Endodermal cell (in vitro differentiated cells): ENCODE measurements around the gene TMEM141. TPM values are rescaled to one million over a fixed set of nuclear protein-coding genes. Genes with fewer than 3 reads are reported as not detected.

Experiments used
- DNase-seq: peaks from one replicate; pipeline ENCODE4 v3.0.0-alpha.2; 2017
- H3K27ac ChIP-seq: 2 replicates; pipeline ENCODE4 v1.5.1; 2013; ENCODE audit warnings: mild to moderate bottlenecking, low read depth, low read length, moderate library complexity
- H3K27me3 ChIP-seq: 2 replicates; pipeline ENCODE4 v1.6.1; 2013; ENCODE audit warnings: mild to moderate bottlenecking, low read length, moderate library complexity; ENCODE audit not compliant: insufficient read depth, control insufficient read depth, poor library complexity, severe bottlenecking
- H3K36me3 ChIP-seq: 2 replicates; pipeline ENCODE4 v1.7.0; 2013; ENCODE audit warnings: mild to moderate bottlenecking, low read length, moderate library complexity; ENCODE audit not compliant: control insufficient read depth, insufficient read depth
- H3K4me1 ChIP-seq: one replicate; pipeline ENCODE4 v1.7.0; 2013; ENCODE audit warnings: low read length; ENCODE audit not compliant: control insufficient read depth, insufficient read depth
- H3K4me3 ChIP-seq: 2 replicates; pipeline ENCODE4 v1.5.1; 2013; ENCODE audit warnings: mild to moderate bottlenecking, low read length, moderate library complexity
- H3K9ac ChIP-seq: 2 replicates; pipeline ENCODE4 v1.6.1; 2013; ENCODE audit warnings: mild to moderate bottlenecking, low read length, moderate library complexity; ENCODE audit not compliant: poor library complexity, severe bottlenecking; ENCODE audit errors: extremely low read depth
- H3K9me3 ChIP-seq: 2 replicates; pipeline ENCODE4 v1.6.1; 2013; ENCODE audit warnings: mild to moderate bottlenecking, low read length, moderate library complexity; ENCODE audit not compliant: control insufficient read depth
- H3K27ac Mint-ChIP-seq: 2 replicates; pipeline ENCODE4 v1.8.0; 2020; ENCODE audit warnings: mixed read lengths
- H3K27me3 Mint-ChIP-seq: 2 replicates; pipeline ENCODE4 v1.8.0; 2021; ENCODE audit warnings: mild to moderate bottlenecking, mixed read lengths; ENCODE audit not compliant: insufficient read depth
- H3K36me3 Mint-ChIP-seq: 2 replicates; pipeline ENCODE4 v1.8.0; 2020; ENCODE audit warnings: low read depth, mixed read lengths
- H3K4me1 Mint-ChIP-seq: 2 replicates; pipeline ENCODE4 v1.8.0; 2020; ENCODE audit warnings: mixed read lengths
- H3K4me3 Mint-ChIP-seq: 2 replicates; pipeline ENCODE4 v1.8.0; 2020; ENCODE audit warnings: mild to moderate bottlenecking, moderate library complexity, mixed read lengths
- H3K9me3 Mint-ChIP-seq: 2 replicates; pipeline ENCODE4 v1.8.0; 2020; ENCODE audit warnings: mild to moderate bottlenecking, mixed read lengths
- WGBS, 2 experiments: methylation state at CpG; one replicate each; pipeline versions ENCODE4 v1.1.5 to v1.1.7; 2013; ENCODE audit warnings: missing lambda C conversion rate in 2 of 2, mixed read lengths in 1 of 2; ENCODE audit not compliant: insufficient coverage in 1 of 2, insufficient read length in 1 of 2; 5-methylcytosine and 5-hydroxymethylcytosine counted together
- long read RNA-seq, 4 experiments: library from polyadenylated mRNA in 2 of 4; library from RNA in 1 of 4; library from capped mRNA in 1 of 4; stranded (forward) in 3 of 4; unstranded in 1 of 4; transcript quantifications; one replicate each; pipeline ENCODE4 v2.0.0, GENCODE V29; 2020 to 2021; ENCODE audit warnings: inconsistent platforms in 1 of 4
- polyA plus RNA-seq, 2 experiments: library from polyadenylated mRNA; stranded (reverse); fragments of 50-300 nt; gene quantifications; one replicate each; pipeline ENCODE4 v1.2.3, GENCODE V29; 2013
- total RNA-seq, 2 donors: library from RNA; stranded (reverse); fragmentation: NEBNext Ultra II Directional in 1 of 2; extraction: Animal tissue kit (Norgen Biotek cat#: 25700) in 1 of 2; gene quantifications; 2 replicates in 1 of 2; 3 replicates in 1 of 2; pipeline ENCODE4 v1.2.1, GENCODE V29; 2021
- TF ChIP-seq, protein P1 (sequence below): fragments of 200-600 bp; sonication (generic); conservative IDR thresholded peaks from 2 replicates; pipeline ENCODE4 v1.5.0; 2021; ENCODE audit warnings: antibody characterized with exemption, mild to moderate bottlenecking

TMEM141 gene
- 100 to 1,000 TPM; 215 to 339 TPM for total RNA-seq
- polyA plus RNA-seq (2013, experiment 1 of 2), result 60.9 TPM
- 57.1 TPM for polyA plus RNA-seq (2013, experiment 2 of 2)
- long read RNA-seq, experiment 1, transcript TMEM141-201 (5 exons, 768 nt), result major isoform, 79 of 137 reads
- long read RNA-seq, experiment 1, transcript TMEM141-202 (5 exons, 839 nt), result minor isoform, 14 of 137 reads
- long read RNA-seq, experiment 1, transcript TMEM141-204 (4 exons, 683 nt), result minor isoform, 5 of 137 reads
- long read RNA-seq, experiment 1, partial matches to known transcripts, result 31 of 137 reads
- long read RNA-seq, experiment 1, other reads (novel, unspliced or antisense), result 8 of 137 reads
- long read RNA-seq, experiment 2, transcript TMEM141-204 (4 exons, 683 nt), result minor isoform, 9 of 93 reads
- long read RNA-seq, experiment 2, transcript TMEM141-202 (5 exons, 839 nt), result minor isoform, 14 of 93 reads
- long read RNA-seq, experiment 2, transcript TMEM141-201 (5 exons, 768 nt), result major isoform, 58 of 93 reads
- long read RNA-seq, experiment 2, partial matches to known transcripts, result 11 of 93 reads
- long read RNA-seq, experiment 2, other reads (novel, unspliced or antisense), result 1 of 93 reads
- long read RNA-seq, experiment 3, transcript TMEM141-202 (5 exons, 839 nt), result minor isoform, 9 of 37 reads
- long read RNA-seq, experiment 3, transcript TMEM141-201 (5 exons, 768 nt), result major isoform, 20 of 37 reads
- long read RNA-seq, experiment 3, partial matches to known transcripts, result 2 of 37 reads
- long read RNA-seq, experiment 3, other reads (novel, unspliced or antisense), result 3 of 37 reads
- long read RNA-seq, experiment 4, transcript TMEM141-201 (5 exons, 768 nt), result minor isoform, 118 of 280 reads
- long read RNA-seq, experiment 4, transcript TMEM141-203 (4 exons, 491 nt), result minor isoform, 9 of 280 reads
- long read RNA-seq, experiment 4, transcript TMEM141-202 (5 exons, 839 nt), result major isoform, 138 of 280 reads
- long read RNA-seq, experiment 4, partial matches to known transcripts, result 7 of 280 reads
- long read RNA-seq, experiment 4, other reads (novel, unspliced or antisense), result 8 of 280 reads

DNA sequence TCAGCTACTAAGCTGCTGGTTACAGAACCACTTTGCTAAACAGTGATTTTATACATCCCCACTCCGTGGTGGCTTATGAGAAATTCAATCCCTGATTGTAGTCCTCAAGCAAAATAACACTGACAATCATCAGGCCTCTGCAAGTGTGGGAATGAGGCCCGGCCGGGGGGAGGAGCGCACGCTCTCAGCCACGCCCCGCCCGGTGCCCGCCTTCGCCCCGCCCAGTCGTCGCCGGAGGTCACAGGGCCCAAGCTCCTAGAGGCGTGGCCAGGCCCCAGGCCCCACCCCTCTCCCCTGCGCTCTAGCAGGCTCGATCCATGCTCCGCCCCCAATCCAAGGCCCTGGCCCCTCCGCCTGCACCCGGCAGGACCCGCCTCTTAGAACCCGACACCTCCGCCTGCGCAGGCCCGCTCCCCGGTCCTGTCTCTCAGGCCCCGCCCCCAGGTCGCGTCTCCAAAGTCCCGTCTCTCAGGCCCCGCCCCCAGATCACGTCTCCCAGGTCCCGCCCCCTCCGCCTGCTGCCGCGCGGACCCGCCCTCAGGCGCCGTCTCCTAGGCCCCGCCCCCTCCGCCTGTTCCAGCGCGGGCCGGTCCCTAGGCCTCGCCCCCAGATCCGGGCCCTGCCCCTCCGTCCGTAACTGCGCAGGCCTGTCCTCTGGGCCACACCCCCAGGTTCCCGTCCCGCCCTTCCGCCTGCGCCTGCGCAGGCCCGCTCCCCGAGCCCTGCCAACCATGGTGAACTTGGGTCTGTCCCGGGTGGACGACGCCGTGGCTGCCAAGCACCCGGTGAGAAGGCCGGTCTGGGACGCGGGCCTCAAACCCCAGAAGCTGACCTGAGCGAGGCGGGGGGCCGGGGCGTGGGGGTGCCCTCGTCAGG, at the start of gene TMEM141:
TSS of gene TMEM141 (plus strand) at position 705 of the 876 bp plus-strand sequence. CDS start at position 732, 27 bp downstream.
- TF ChIP-seq, protein P1, sequence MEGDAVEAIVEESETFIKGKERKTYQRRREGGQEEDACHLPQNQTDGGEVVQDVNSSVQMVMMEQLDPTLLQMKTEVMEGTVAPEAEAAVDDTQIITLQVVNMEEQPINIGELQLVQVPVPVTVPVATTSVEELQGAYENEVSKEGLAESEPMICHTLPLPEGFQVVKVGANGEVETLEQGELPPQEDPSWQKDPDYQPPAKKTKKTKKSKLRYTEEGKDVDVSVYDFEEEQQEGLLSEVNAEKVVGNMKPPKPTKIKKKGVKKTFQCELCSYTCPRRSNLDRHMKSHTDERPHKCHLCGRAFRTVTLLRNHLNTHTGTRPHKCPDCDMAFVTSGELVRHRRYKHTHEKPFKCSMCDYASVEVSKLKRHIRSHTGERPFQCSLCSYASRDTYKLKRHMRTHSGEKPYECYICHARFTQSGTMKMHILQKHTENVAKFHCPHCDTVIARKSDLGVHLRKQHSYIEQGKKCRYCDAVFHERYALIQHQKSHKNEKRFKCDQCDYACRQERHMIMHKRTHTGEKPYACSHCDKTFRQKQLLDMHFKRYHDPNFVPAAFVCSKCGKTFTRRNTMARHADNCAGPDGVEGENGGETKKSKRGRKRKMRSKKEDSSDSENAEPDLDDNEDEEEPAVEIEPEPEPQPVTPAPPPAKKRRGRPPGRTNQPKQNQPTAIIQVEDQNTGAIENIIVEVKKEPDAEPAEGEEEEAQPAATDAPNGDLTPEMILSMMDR, result no peak
- peak; percentile 100 for DNase-seq
- no peaks in the 10 kb centered on the region for H3K27me3 Mint-ChIP-seq
- H3K36me3 ChIP-seq, result peaks cover 23% of the 10 kb centered on the region
- peaks cover 17% of the 10 kb centered on the region for H3K36me3 Mint-ChIP-seq
- H3K9me3 Mint-ChIP-seq, result no peaks in the 10 kb centered on the region
- WGBS, 2 experiments, result 0 to 1% methylated on average over 21 to 70 of the region's 70 CpGs
- peaks cover 43% of the 10 kb centered on the region for H3K4me1 Mint-ChIP-seq
- peak within 1 kb of the TSS; percentile 87 for H3K4me3 ChIP-seq
- H3K4me3 Mint-ChIP-seq, result peak within 1 kb of the TSS; percentile 88
- H3K9me3 ChIP-seq, result no peaks in the 10 kb centered on the region
- H3K27ac Mint-ChIP-seq, result peak within 1 kb of the TSS; percentile 98
- H3K4me1 ChIP-seq, result peaks cover 23% of the 10 kb centered on the region
- peak within 1 kb of the TSS; percentile 91 for H3K9ac ChIP-seq
- H3K27me3 ChIP-seq, result no peaks in the 10 kb centered on the region
- H3K27ac ChIP-seq, result peak within 1 kb of the TSS; percentile 84

DNA sequence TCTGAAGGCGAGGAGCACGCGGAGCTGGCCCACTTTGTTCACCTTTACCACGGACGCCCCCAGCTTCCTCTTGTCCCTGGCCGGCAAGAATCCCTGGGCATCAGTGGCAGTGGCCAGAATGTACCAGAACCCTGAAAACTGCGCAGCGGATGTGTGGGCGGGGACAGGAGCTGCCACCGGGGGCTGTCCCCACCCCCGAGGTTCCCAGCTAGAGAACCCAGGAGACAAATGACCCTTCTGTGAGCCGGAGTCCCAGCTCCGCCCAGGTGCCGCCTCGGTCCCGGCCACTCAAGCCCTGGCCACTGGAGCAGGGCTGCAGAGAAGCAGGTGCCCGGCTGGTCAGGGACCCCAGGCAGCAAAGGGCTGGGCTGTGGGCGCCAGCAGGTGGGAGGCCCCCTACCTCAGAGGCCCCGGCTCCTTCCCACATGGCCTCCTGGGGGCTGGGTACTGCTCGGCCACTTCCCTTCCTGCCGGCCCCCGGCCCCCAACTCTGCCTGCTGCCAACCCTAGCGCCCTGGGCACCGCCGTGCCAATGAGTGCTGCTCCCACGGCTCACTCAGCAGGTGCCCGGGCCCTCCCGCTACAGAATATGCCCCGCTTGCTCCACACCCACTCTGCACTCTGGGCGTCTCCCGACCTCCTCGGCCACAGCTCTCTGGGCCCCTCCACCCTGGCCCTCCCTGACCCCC, 49.1 kb upstream of the TMEM141 start:
- H3K36me3 ChIP-seq, result no peaks in the 10 kb centered on the region
- H3K27ac ChIP-seq, result no peak overlapping the region
- TF ChIP-seq, protein P1, result no peak
- peaks cover 3% of the 10 kb centered on the region for H3K9me3 Mint-ChIP-seq
- H3K4me1 ChIP-seq, result no peaks in the 10 kb centered on the region
- H3K27me3 Mint-ChIP-seq, result peaks cover 7% of the 10 kb centered on the region
- no peak overlapping the region for H3K27ac Mint-ChIP-seq
- H3K9ac ChIP-seq, result no peak overlapping the region
- H3K4me1 Mint-ChIP-seq, result no peaks in the 10 kb centered on the region
- peak; percentile 48 for DNase-seq
- no peaks in the 10 kb centered on the region for H3K9me3 ChIP-seq
- no peaks in the 10 kb centered on the region for H3K27me3 ChIP-seq
- no peak overlapping the region for H3K4me3 ChIP-seq
- WGBS, 2 experiments, result 84 to 90% methylated on average over 21 to 32 of the region's 32 CpGs
- H3K4me3 Mint-ChIP-seq, result no peak overlapping the region
- no peaks in the 10 kb centered on the region for H3K36me3 Mint-ChIP-seq
